Loucy (cell line): Measurements from ENCODE around the gene DEUP1.

Source experiments
- EZH2phosphoT487 ChIP-seq: fragments of 200-600 bp; IDR thresholded peaks from 2 replicates; pipeline ENCODE4 v1.6.1; 2018; ENCODE audit warnings: antibody characterized with exemption, mild to moderate bottlenecking, moderate library complexity, borderline replicate concordance
- TF ChIP-seq, protein P1 (sequence below): fragments of 200-600 bp; sonication (generic); conservative IDR thresholded peaks from 2 replicates; pipeline ENCODE4 v1.5.1; 2014; ENCODE audit warnings: mild to moderate bottlenecking, antibody characterized with exemption, low read length

DNA sequence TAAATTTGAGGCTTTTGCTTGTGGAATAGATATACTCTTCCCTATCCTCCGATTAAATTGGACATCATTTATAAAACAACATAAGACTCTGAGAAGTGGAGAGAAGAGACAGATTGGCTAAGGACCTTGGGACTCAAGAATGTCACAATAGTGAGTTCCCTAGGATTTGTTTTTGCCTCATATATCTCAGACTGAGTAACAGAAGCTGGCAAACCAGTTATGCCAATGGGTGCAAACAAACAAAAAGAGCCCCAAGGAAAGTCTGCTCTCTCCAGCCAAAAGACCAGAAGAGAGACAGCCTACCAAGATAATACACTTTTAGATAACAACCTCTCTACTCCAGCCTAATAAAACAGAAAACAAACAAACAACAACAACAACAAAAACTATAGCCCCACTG lies 28.9 kb downstream of the DEUP1 start:
- TF ChIP-seq, protein P1, sequence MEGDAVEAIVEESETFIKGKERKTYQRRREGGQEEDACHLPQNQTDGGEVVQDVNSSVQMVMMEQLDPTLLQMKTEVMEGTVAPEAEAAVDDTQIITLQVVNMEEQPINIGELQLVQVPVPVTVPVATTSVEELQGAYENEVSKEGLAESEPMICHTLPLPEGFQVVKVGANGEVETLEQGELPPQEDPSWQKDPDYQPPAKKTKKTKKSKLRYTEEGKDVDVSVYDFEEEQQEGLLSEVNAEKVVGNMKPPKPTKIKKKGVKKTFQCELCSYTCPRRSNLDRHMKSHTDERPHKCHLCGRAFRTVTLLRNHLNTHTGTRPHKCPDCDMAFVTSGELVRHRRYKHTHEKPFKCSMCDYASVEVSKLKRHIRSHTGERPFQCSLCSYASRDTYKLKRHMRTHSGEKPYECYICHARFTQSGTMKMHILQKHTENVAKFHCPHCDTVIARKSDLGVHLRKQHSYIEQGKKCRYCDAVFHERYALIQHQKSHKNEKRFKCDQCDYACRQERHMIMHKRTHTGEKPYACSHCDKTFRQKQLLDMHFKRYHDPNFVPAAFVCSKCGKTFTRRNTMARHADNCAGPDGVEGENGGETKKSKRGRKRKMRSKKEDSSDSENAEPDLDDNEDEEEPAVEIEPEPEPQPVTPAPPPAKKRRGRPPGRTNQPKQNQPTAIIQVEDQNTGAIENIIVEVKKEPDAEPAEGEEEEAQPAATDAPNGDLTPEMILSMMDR, result no peak
- TF ChIP-seq EZH2phosphoT487, result no peak
